CD4-positive, alpha-beta T cell (primary cell): Measurements from ENCODE around the gene TPCN2. TPM values are rescaled to one million over a fixed set of nuclear protein-coding genes. Genes with fewer than 3 reads are reported as not detected.

Experiments
- ATAC-seq: fragments of 200-7000 bp; cut with Tn5 transposase; one replicate; pipeline ENCODE4 v1.10.0; 2022; ENCODE audit warnings: mild to moderate bottlenecking; ENCODE audit not compliant: poor library complexity
- CTCF ChIA-PET: fragments of 350-600 bp; sonication (Branson Sonifier 250); formaldehyde crosslinking; loops from one replicate; lab custom pipeline; 2021; ENCODE audit warnings: antibody characterized with exemption, inconsistent platforms; lab: Charles Lee
- POLR2A ChIA-PET: fragments of 350-600 bp; sonication (Branson Sonifier 250); formaldehyde crosslinking; loops from one replicate; lab custom pipeline; 2021; ENCODE audit warnings: antibody characterized with exemption, inconsistent platforms; lab: Charles Lee
- DNase-seq, 14 experiments: peaks; one replicate each; pipeline ENCODE4 v3.0.0-alpha.2; 2013 to 2020; ENCODE audit warnings: mixed read lengths in 2 of 14
- H3K27ac ChIP-seq, 2 donors: one replicate each; pipeline versions ENCODE4 v1.5.1 to v1.7.0; 2013; ENCODE audit warnings: low read length in 2 of 2, low read depth in 1 of 2, mild to moderate bottlenecking in 1 of 2
- H3K27me3 ChIP-seq, 2 experiments: 1 replicate in 1 of 2; 2 replicates in 1 of 2; pipeline versions ENCODE4 v1.6.1 to v1.7.0; 2013; ENCODE audit warnings: low read length in 2 of 2, control low read depth in 1 of 2, mild to moderate bottlenecking in 1 of 2, moderate library complexity in 1 of 2; ENCODE audit not compliant: insufficient read depth in 2 of 2, control insufficient read depth in 1 of 2
- H3K36me3 ChIP-seq: one replicate; pipeline ENCODE4 v1.6.1; 2013; ENCODE audit warnings: low read length, control low read depth; ENCODE audit not compliant: insufficient read depth
- H3K4me1 ChIP-seq: one replicate; pipeline ENCODE4 v1.6.1; 2013; ENCODE audit warnings: low read length, control low read depth; ENCODE audit not compliant: insufficient read depth
- H3K4me3 ChIP-seq: one replicate; pipeline ENCODE4 v1.5.1; 2013; ENCODE audit warnings: mild to moderate bottlenecking, low read length, moderate library complexity
- H3K9me3 ChIP-seq, 2 experiments: 1 replicate in 1 of 2; 2 replicates in 1 of 2; pipeline versions ENCODE4 v1.6.1 to v1.7.0; 2013; ENCODE audit warnings: low read length in 2 of 2, mild to moderate bottlenecking in 2 of 2, control low read depth in 1 of 2, moderate library complexity in 1 of 2; ENCODE audit not compliant: control insufficient read depth in 1 of 2, insufficient read depth in 1 of 2
- H3K27ac Mint-ChIP-seq: one replicate; pipeline ENCODE4 v1.8.0; 2020; ENCODE audit warnings: mixed read lengths
- H3K27me3 Mint-ChIP-seq: one replicate; pipeline ENCODE4 v1.8.0; 2021; ENCODE audit warnings: mixed read lengths
- H3K36me3 Mint-ChIP-seq: one replicate; pipeline ENCODE4 v1.8.0; 2021; ENCODE audit warnings: low read depth, mixed read lengths
- H3K4me1 Mint-ChIP-seq: one replicate; pipeline ENCODE4 v1.8.0; 2021; ENCODE audit warnings: low read depth, mixed read lengths
- H3K4me3 Mint-ChIP-seq: one replicate; pipeline ENCODE4 v1.8.0; 2020; ENCODE audit warnings: mild to moderate bottlenecking, mixed read lengths
- H3K9me3 Mint-ChIP-seq: one replicate; pipeline ENCODE4 v1.8.0; 2020; ENCODE audit warnings: mixed read lengths
- CTCF ChIP-seq: fragments of 200-600 bp; IDR thresholded peaks from one replicate; pipeline ENCODE4 v1.8.0; 2022; ENCODE audit warnings: antibody characterized with exemption, mild to moderate bottlenecking
- intact Hi-C, 2 experiments: fragments of 100-400 bp; cut with DNase I in 1 of 2; cut with micrococcal nuclease in 1 of 2; formaldehyde crosslinking; loops; one replicate each; pipeline versions ENCODE4 v1.15.1 to v1.9.0; 2023 to 2025; cut with DNase I, micrococcal nuclease
- total RNA-seq, 174 experiments: library from RNA in 2 of 174; stranded (reverse) in 2 of 174; gene quantifications; one replicate each; pipeline ENCODE4 v1.2.3 and lab custom pipeline; 2021 to 2026

Gene TPCN2
- total RNA-seq, 2 experiments from 2014 or later: 10.2 to 11.5 TPM

GRCh38 chr11:69150175-69150574 lies 101.4 kb downstream of the TPCN2 start:
- Mint-ChIP-seq H3K4me3 (no peak overlapping the region), H3K4me1 (no peaks in the 10 kb centered on the region), H3K27ac (no peak overlapping the region), H3K9me3 (peaks cover 8% of the 10 kb centered on the region), H3K36me3 (peaks cover 12% of the 10 kb centered on the region), H3K27me3 (no peaks in the 10 kb centered on the region)
- Histone ChIP-seq H3K36me3 (no peaks in the 10 kb centered on the region), H3K9me3 (peaks cover 9 to 18% of the 10 kb centered on the region in 2 experiments), H3K4me3 (no peak overlapping the region), H3K27ac (no peak overlapping the region), H3K27me3 (no peaks in the 10 kb centered on the region), H3K4me1 (no peaks in the 10 kb centered on the region)
- POLR2A ChIA-PET: no interaction called here
- no peak for DNase-seq
- ATAC-seq: no peak
- intact Hi-C loops: no loop called here
- CTCF ChIA-PET: no interaction called here
- TF ChIP-seq CTCF: no peak

- Histone ChIP-seq H3K4me1 (peaks cover 5% of the 10 kb centered on the region), H3K36me3 (no peaks in the 10 kb centered on the region), H3K4me3 (no peak overlapping the region), H3K27ac (no peak overlapping the region), H3K9me3 (peaks cover 6 to 10% of the 10 kb centered on the region in 2 experiments), H3K27me3 (no peaks in the 10 kb centered on the region)
- Mint-ChIP-seq H3K4me1 (no peaks in the 10 kb centered on the region), H3K4me3 (no peak overlapping the region), H3K9me3 (no peaks in the 10 kb centered on the region), H3K27me3 (peaks cover 4% of the 10 kb centered on the region), H3K36me3 (no peaks in the 10 kb centered on the region), H3K27ac (no peak overlapping the region)
- ATAC-seq: no peak
- TF ChIP-seq CTCF: no peak
- POLR2A ChIA-PET: no interaction called here
- intact Hi-C loops: no loop called here
- CTCF ChIA-PET: no interaction called here
- no peak for DNase-seq
These were observed 103.1 kb downstream of the TPCN2 start for GRCh38 chr11:69151836-69152235.

- ATAC-seq (no peak), DNase-seq (no peak)
- POLR2A ChIA-PET: no interaction called here
- no peaks in the 10 kb centered on the region for H3K9me3 Mint-ChIP-seq
- H3K36me3 ChIP-seq: no peaks in the 10 kb centered on the region
- peaks cover 2 to 4% of the 10 kb centered on the region in 2 experiments for H3K27me3 ChIP-seq
- H3K4me1 Mint-ChIP-seq: no peaks in the 10 kb centered on the region
- H3K4me3 ChIP-seq: no peak overlapping the region
- H3K36me3 Mint-ChIP-seq: no peaks in the 10 kb centered on the region
- H3K4me1 ChIP-seq: peaks cover 14% of the 10 kb centered on the region
- peaks cover 0 to 12% of the 10 kb centered on the region in 2 experiments for H3K9me3 ChIP-seq
- intact Hi-C loops: no loop called here
- no peak overlapping the region for H3K27ac ChIP-seq
- no peak overlapping the region for H3K4me3 Mint-ChIP-seq
- TF ChIP-seq CTCF: no peak
- H3K27me3 Mint-ChIP-seq: peaks cover 4% of the 10 kb centered on the region
- H3K27ac Mint-ChIP-seq: no peak overlapping the region
- CTCF ChIA-PET: no interaction called here
These were observed 104.1 kb downstream of the TPCN2 start for GRCh38 chr11:69152733-69153421.
